GM13977 (cell line): ENCODE measurements around the gene DHX8.

Experiments used
- DNase-seq: peaks from one replicate; pipeline ENCODE4 v3.0.0; 2012; ENCODE audit warnings: low spot score
- CTCF ChIP-seq: IDR thresholded peaks from 2 replicates; pipeline ENCODE4 v1.5.1; 2012; ENCODE audit warnings: mild to moderate bottlenecking, control low read depth; ENCODE audit not compliant: insufficient read depth; ENCODE audit errors: extremely low read depth, missing control alignments
- in situ Hi-C: fragments of 300-500 bp; cut with MboI; formaldehyde crosslinking; loops from one replicate; pipeline ENCODE4 v1.12.0; 2022; ENCODE audit warnings: low sequenced_read_pairs, low pct_unique_long_range_greater_than_20kb, mixed read lengths, inconsistent platforms; ENCODE audit not compliant: unreplicated experiment

DHX8 gene

GRCh38 chr17:43560461-43561427, 77.0 kb downstream of the DHX8 start:
- in situ Hi-C loops, result no loop called here
- no peak for DNase-seq
- no peak for TF ChIP-seq CTCF

- TF ChIP-seq CTCF, result no peak
- no peak for DNase-seq
- in situ Hi-C loops, result no loop called here
Measured at GRCh38 chr17:43562679-43563599, 79.2 kb downstream of the DHX8 start.

DNA sequence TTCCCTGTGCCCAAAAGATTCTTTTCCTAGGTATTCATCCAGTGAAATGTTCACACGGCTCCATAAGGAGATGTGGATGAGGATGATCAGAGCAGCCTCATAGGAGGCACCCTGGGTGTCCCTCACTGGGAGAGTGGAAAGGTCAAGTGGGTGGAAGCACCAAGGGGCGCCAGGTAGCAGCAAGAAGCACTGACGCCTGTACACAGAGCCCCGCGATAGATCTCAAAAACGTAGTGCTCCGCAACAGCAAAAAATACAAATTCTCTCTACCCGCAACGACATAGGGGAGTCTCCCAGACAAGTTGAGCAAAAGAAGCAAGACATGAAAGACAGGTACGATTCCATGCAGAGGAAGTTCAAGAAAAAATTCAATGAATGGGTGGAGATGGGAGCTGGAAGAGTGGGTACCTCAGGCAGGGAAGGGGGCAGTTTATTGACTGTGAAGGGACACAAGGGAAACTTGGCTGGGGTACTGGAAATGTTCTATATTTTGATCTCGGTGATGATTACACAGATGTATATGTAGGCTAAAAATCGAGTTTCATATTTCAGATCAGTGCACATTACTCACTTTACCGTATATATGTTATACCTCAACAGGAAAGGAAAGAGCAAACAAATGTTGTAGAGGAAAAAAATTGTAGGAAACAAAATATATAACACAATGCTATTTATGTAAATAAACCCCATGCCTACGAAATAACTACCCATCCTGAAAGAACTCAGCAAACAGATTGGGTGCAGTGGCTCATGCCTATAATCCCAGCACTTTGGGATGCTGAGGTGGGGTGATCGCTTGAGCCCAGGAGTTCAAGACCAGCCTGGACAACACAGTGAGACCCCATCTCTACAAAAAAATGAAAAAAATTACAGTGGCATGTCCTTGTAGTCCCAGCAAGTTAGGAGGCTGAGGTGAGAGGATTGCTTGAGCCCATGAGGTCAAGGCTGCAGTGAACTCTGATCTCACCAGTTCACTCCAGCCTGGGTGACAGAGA, 80.1 kb downstream of the DHX8 start:
- no peak for DNase-seq
- in situ Hi-C loops, result no loop called here
- no peak for TF ChIP-seq CTCF

- no peak for TF ChIP-seq CTCF
Measured at GRCh38 chr17:43568506-43569082, 84.8 kb downstream of the DHX8 start.

DNA sequence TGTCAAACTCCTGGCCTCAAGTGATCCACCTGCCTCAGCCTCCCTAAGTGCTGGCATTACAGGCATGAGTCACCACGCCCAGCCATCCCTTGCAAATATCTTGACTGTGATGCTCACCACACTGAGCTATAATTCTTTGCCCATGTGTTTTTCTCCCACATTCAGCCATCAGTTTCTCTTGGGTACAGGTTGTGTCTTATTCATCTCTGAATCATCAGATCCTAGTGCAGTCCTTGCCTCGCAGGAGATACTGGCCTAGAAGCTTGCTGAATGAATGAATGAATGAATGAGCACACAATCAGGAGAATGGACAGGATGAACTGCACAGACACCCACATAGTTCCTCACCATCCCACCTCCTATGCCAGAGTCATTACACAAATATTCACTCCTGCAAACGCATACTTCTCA, 86.7 kb downstream of the DHX8 start:
- no peak for TF ChIP-seq CTCF
- in situ Hi-C loops, result no loop called here
- no peak for DNase-seq

More at GRCh38 chr17:43568506-43569082, 84.8 kb downstream of the DHX8 start:
- DNase-seq, result no peak
- in situ Hi-C loops, result no loop called here
